Measurements from ENCODE around the gene ASIC2.

DNA sequence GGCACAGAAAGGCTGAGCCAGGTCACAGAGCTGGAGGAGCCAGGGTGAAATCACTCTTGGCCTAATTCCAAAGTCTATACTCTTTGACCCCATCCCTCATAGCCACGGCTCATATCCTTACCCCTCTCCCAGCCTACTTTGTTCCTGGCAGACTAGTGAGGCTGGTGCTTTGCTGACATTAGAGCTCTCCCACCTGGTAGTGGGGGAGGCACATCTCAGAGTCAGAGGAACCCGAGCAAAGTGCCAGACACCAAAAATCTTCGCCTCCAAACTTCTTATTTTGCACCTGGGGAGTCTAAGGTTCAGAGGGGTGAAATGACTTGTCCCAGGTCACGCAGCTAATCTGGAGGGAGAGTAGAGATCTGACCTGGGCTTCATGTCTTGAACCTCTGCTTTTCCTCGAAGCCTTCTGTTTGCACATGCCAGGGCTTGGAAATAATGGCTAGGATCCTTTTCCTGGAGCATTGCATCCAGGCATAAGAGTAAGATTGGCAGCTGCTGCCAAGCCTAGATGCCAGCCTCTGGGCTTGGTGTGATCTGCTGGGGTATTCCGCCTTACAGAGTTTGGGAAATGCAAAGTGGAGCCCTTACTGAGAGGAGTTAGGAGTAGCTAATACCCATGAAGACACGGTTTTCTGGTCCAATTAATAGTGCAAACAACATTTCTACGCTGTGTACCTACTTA lies 174.6 kb downstream of the ASIC2 start:
- no peak for TF ChIP-seq EZH2 (IDR thresholded peaks at IDR 0.05; ENCODE audit: low read length, unreplicated experiment)
- TF ChIP-seq, protein P1, sequence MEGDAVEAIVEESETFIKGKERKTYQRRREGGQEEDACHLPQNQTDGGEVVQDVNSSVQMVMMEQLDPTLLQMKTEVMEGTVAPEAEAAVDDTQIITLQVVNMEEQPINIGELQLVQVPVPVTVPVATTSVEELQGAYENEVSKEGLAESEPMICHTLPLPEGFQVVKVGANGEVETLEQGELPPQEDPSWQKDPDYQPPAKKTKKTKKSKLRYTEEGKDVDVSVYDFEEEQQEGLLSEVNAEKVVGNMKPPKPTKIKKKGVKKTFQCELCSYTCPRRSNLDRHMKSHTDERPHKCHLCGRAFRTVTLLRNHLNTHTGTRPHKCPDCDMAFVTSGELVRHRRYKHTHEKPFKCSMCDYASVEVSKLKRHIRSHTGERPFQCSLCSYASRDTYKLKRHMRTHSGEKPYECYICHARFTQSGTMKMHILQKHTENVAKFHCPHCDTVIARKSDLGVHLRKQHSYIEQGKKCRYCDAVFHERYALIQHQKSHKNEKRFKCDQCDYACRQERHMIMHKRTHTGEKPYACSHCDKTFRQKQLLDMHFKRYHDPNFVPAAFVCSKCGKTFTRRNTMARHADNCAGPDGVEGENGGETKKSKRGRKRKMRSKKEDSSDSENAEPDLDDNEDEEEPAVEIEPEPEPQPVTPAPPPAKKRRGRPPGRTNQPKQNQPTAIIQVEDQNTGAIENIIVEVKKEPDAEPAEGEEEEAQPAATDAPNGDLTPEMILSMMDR (conservative IDR thresholded peaks at IDR 0.05; ENCODE audit: low read depth, low read length) = no peak
